HepG2 (cell line): Measurements from ENCODE around the gene RAB8A. TPM values are rescaled to one million over a fixed set of nuclear protein-coding genes. Genes with fewer than 3 reads are reported as not detected.

Experiments used
- ATAC-seq: fragments of 200-7000 bp; cut with Tn5 transposase; 3 replicates; pipeline ENCODE4 v1.9.1; 2020; ENCODE audit warnings: mild to moderate bottlenecking, moderate library complexity
- BruUV-seq: library from RNA; stranded (reverse); fragments of 400-500 nt; replicated peaks from 2 replicates; lab custom pipeline; 2021; lab: Mats Ljungman, UMichigan
- CTCF ChIA-PET: fragments of 300-600 bp; formaldehyde crosslinking; extraction: SDS; loops from one replicate; lab custom pipeline; 2021; ENCODE audit warnings: low total read pairs, inconsistent platforms, low intra/inter-chr PET ratio; lab: Yijun Ruan, JAX
- POLR2A ChIA-PET: fragments of 350-600 bp; sonication (Branson Sonifier 250); formaldehyde crosslinking; loops from one replicate; lab custom pipeline; 2020; ENCODE audit warnings: antibody characterized with exemption, inconsistent platforms; lab: Yijun Ruan, JAX
- DNase-seq: peaks from one replicate; pipeline ENCODE4 v3.0.0-alpha.2; 2015; ENCODE audit warnings: low spot score
- FAIRE-seq: peaks from 3 replicates; lab custom pipeline; 2011; peaks lifted over from hg19 to GRCh38; lab: Jason Lieb, UNC
- H2AFZ ChIP-seq: one replicate; pipeline ENCODE4 v1.6.1; 2011; ENCODE audit warnings: low read length, inconsistent platforms
- H3K27ac ChIP-seq: fragments of 300-600 bp; 3 replicates; pipeline ENCODE4 v1.8.0; 2011; ENCODE audit warnings: mixed run types, mild to moderate bottlenecking, mixed read lengths, low read length, inconsistent platforms; ENCODE audit not compliant: insufficient read depth; ENCODE audit errors: extremely low read length
- H3K27me3 ChIP-seq, 2 experiments: fragments of 200-600 bp in 1 of 2; 2 replicates in 1 of 2; 3 replicates in 1 of 2; pipeline versions ENCODE4 v1.6.0 to v1.8.0; 2011; ENCODE audit warnings: low read length in 2 of 2, mild to moderate bottlenecking in 2 of 2, moderate library complexity in 2 of 2, inconsistent platforms in 1 of 2; ENCODE audit not compliant: insufficient read depth in 2 of 2, control insufficient read depth in 1 of 2
- H3K36me3 ChIP-seq, 2 experiments: fragments of 200-600 bp in 1 of 2; replicated peaks in 1 of 2; 2 replicates in 1 of 2; 3 replicates in 1 of 2; pipeline versions ENCODE4 v1.5.1 to v1.8.0; 2011; ENCODE audit warnings: low read length in 2 of 2, inconsistent platforms in 1 of 2; ENCODE audit not compliant: insufficient read depth in 2 of 2, control insufficient read depth in 1 of 2
- H3K4me1 ChIP-seq: 2 replicates; pipeline ENCODE4 v1.5.1; 2012; ENCODE audit warnings: low read length, inconsistent platforms; ENCODE audit not compliant: insufficient read depth
- H3K4me2 ChIP-seq: 2 replicates; pipeline ENCODE4 v1.6.0; 2011; ENCODE audit warnings: low read depth, low read length, inconsistent platforms
- H3K4me3 ChIP-seq, 3 experiments: fragments of 200-600 bp in 1 of 3; sonication (generic), shearing (Covaris generic) in 1 of 3; replicated peaks in 1 of 3; 2 replicates each; pipeline ENCODE4 v1.5.1; 2011 to 2016; ENCODE audit warnings: low read length in 3 of 3, inconsistent platforms in 2 of 3, low read depth in 2 of 3, mild to moderate bottlenecking in 2 of 3, control low read depth in 1 of 3, mixed read lengths in 1 of 3; ENCODE audit not compliant: insufficient read depth in 1 of 3
- H3K79me2 ChIP-seq: one replicate; pipeline ENCODE4 v1.6.1; 2011; ENCODE audit warnings: low read length, inconsistent platforms; ENCODE audit not compliant: insufficient read depth
- H3K9ac ChIP-seq: 2 replicates; pipeline ENCODE4 v1.6.0; 2011; ENCODE audit warnings: mild to moderate bottlenecking, low read depth, low read length, inconsistent platforms; ENCODE audit not compliant: insufficient read depth
- H3K9me3 ChIP-seq: 2 replicates; pipeline ENCODE4 v1.5.1; 2012; ENCODE audit warnings: mild to moderate bottlenecking, low read length
- H4K20me1 ChIP-seq: 2 replicates; pipeline ENCODE4 v1.6.0; 2011; ENCODE audit warnings: inconsistent platforms, mild to moderate bottlenecking, low read length, moderate library complexity; ENCODE audit not compliant: insufficient read depth
- KAT7 ChIP-seq: IDR thresholded peaks from 2 replicates; pipeline ENCODE4 v1.6.1; 2018; ENCODE audit warnings: borderline replicate concordance, missing compliant biosample characterization
- KDM6A ChIP-seq: IDR thresholded peaks from 2 replicates; pipeline ENCODE4 v1.6.1; 2016; ENCODE audit warnings: low read depth
- MLXIP ChIP-seq: sonication (generic); formaldehyde crosslinking; IDR thresholded peaks from 2 replicates; pipeline ENCODE4 v1.9.0; 2021; ENCODE audit warnings: missing genetic modification reagents, borderline replicate concordance
- MTA3 ChIP-seq: sonication (generic); formaldehyde crosslinking; IDR thresholded peaks from 2 replicates; pipeline ENCODE4 v1.4.0; 2020; ENCODE audit warnings: missing genetic modification reagents
- MXD1 ChIP-seq: sonication (generic); formaldehyde crosslinking; IDR thresholded peaks from 2 replicates; pipeline ENCODE4 v1.4.0; 2020; ENCODE audit warnings: mild to moderate bottlenecking, missing genetic modification reagents
- ZBTB42 ChIP-seq: sonication (generic); formaldehyde crosslinking; IDR thresholded peaks from 2 replicates; pipeline ENCODE4 v1.5.0; 2020; ENCODE audit warnings: mild to moderate bottlenecking, missing genetic modification reagents
- ZBTB7A ChIP-seq: sonication (generic); formaldehyde crosslinking; IDR thresholded peaks from 2 replicates; pipeline ENCODE4 v1.8.0; 2022; ENCODE audit warnings: mild to moderate bottlenecking, missing genetic modification reagents
- ZNF143 ChIP-seq: sonication (generic); formaldehyde crosslinking; IDR thresholded peaks from 2 replicates; pipeline ENCODE4 v1.4.0; 2020; ENCODE audit warnings: missing genetic modification reagents
- ZNF484 ChIP-seq: sonication (generic); formaldehyde crosslinking; IDR thresholded peaks from 2 replicates; pipeline ENCODE4 v1.5.1; 2020; ENCODE audit warnings: mild to moderate bottlenecking, low read depth, missing genetic modification reagents, borderline replicate concordance
- ZNF770 ChIP-seq: sonication (generic); formaldehyde crosslinking; IDR thresholded peaks from 2 replicates; pipeline ENCODE4 v1.5.0; 2020; ENCODE audit warnings: mild to moderate bottlenecking, missing genetic modification reagents
- WGBS: methylation state at CpG from one replicate; pipeline ENCODE4 v1.1.6; 2017; ENCODE audit warnings: low lambda C conversion rate; 5-methylcytosine and 5-hydroxymethylcytosine counted together
- in situ Hi-C: cut with HindIII; loops from 2 replicates; pipeline ENCODE4 v1.10.0; 2017; ENCODE audit warnings: low pct_unique_long_range_greater_than_20kb; ENCODE audit not compliant: extremely low pct_ligation_motif_present
- intact Hi-C: fragments of 100-400 bp; cut with micrococcal nuclease; formaldehyde crosslinking; loops from one replicate; pipeline ENCODE4 v1.10.0; 2022; ENCODE audit not compliant: unreplicated experiment
- polyA plus RNA-seq, 8 experiments: library from polyadenylated mRNA; depleted of rRNA in 3 of 8; stranded (reverse) in 7 of 8; unstranded in 1 of 8; fragments of >200 nt; fragmentation: Illumina TruSeq in 4 of 8; extraction: Trizol in 4 of 8; gene quantifications; 2 replicates each; pipeline versions ENCODE4 v1.2.1 to v1.2.3, GENCODE V29; 2011 to 2016; ENCODE audit warnings: low read depth in 4 of 8, missing spikeins in 1 of 8, mixed read lengths in 1 of 8; ENCODE audit not compliant: insufficient read depth in 1 of 8
- total RNA-seq, 5 experiments: library from RNA; depleted of rRNA; stranded (reverse); fragments of >200 nt; fragmentation: Illumina TruSeq; extraction: Trizol; gene quantifications; 2 replicates each; pipeline ENCODE4 v1.2.3, GENCODE V29; 2016; ENCODE audit warnings: low read depth in 1 of 5
- TF ChIP-seq, protein P1 (sequence below): sonication (generic); formaldehyde crosslinking; IDR thresholded peaks from 2 replicates; pipeline ENCODE4 v1.4.0; 2020; ENCODE audit warnings: missing genetic modification reagents, borderline replicate concordance
- TF ChIP-seq, protein P2 (sequence below): sonication (generic); formaldehyde crosslinking; IDR thresholded peaks from 2 replicates; pipeline ENCODE4 v1.8.1; 2023; ENCODE audit warnings: mild to moderate bottlenecking, moderate library complexity, missing genetic modification reagents

RAB8A gene
- total and polyA plus RNA-seq, 2 of the 13 experiments (the other 11 are each of a cell fraction or from before 2014, with no cell fraction given) = 36.7 to 45.0 TPM

DNA sequence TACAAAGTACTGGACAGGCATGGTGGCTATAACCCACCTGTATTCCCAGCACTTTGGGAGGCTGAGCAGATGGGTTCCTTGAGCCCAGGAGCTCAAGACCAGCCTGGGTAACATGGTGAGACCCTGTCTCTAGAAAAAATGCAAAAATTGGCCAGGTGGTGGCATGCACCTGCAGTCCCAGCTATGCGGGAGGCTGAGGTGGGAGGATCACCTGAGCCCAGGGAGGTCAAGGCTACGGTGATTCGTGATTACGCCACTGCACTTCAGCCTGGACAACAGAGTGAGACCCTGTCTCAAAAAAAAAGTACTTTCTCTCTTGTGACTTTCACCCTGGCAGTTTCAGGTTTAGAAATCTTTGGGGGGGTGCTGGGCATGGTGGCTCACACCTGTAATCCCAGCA is 11.2 kb upstream of the RAB8A start:
- Histone ChIP-seq H3K4me1 (peaks cover 36% of the 10 kb centered on the region), H2AFZ (no peak overlapping the region), H3K9ac (no peak overlapping the region), H3K79me2 (no peaks in the 10 kb centered on the region), H3K4me2 (no peak overlapping the region), H3K36me3 (peaks cover 15 to 39% of the 10 kb centered on the region in 2 experiments; a peak in 4 of 5 replicates), H3K4me3 (no peak overlapping the region), H4K20me1 (no peaks in the 10 kb centered on the region), H3K27ac (no peak overlapping the region), H3K9me3 (no peaks in the 10 kb centered on the region), H3K27me3 (no peaks in the 10 kb centered on the region)
- ATAC-seq = no peak
- BruUV-seq = no TSS peak
- ChIA-PET POLR2A (no interaction called here), CTCF (no interaction called here)
- intact Hi-C loops (no loop called here), in situ Hi-C loops (no loop called here)
- no peak for FAIRE-seq
- 94% methylated on average over 4 of the region's 4 CpGs for WGBS
- DNase-seq = no peak
- TF ChIP-seq ZNF484 = no peak
- TF ChIP-seq MXD1 (CRISPR knock-in tag) = no peak
- TF ChIP-seq MLXIP (CRISPR knock-in tag) = no peak
- TF ChIP-seq KAT7 (CRISPR knock-in tag) = no peak
- no peak for TF ChIP-seq ZBTB42 (CRISPR knock-in tag)
- TF ChIP-seq MTA3 (CRISPR knock-in tag) = no peak
- TF ChIP-seq, protein P1, sequence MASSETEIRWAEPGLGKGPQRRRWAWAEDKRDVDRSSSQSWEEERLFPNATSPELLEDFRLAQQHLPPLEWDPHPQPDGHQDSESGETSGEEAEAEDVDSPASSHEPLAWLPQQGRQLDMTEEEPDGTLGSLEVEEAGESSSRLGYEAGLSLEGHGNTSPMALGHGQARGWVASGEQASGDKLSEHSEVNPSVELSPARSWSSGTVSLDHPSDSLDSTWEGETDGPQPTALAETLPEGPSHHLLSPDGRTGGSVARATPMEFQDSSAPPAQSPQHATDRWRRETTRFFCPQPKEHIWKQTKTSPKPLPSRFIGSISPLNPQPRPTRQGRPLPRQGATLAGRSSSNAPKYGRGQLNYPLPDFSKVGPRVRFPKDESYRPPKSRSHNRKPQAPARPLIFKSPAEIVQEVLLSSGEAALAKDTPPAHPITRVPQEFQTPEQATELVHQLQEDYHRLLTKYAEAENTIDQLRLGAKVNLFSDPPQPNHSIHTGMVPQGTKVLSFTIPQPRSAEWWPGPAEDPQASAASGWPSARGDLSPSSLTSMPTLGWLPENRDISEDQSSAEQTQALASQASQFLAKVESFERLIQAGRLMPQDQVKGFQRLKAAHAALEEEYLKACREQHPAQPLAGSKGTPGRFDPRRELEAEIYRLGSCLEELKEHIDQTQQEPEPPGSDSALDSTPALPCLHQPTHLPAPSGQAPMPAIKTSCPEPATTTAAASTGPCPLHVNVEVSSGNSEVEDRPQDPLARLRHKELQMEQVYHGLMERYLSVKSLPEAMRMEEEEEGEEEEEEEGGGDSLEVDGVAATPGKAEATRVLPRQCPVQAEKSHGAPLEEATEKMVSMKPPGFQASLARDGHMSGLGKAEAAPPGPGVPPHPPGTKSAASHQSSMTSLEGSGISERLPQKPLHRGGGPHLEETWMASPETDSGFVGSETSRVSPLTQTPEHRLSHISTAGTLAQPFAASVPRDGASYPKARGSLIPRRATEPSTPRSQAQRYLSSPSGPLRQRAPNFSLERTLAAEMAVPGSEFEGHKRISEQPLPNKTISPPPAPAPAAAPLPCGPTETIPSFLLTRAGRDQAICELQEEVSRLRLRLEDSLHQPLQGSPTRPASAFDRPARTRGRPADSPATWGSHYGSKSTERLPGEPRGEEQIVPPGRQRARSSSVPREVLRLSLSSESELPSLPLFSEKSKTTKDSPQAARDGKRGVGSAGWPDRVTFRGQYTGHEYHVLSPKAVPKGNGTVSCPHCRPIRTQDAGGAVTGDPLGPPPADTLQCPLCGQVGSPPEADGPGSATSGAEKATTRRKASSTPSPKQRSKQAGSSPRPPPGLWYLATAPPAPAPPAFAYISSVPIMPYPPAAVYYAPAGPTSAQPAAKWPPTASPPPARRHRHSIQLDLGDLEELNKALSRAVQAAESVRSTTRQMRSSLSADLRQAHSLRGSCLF = no peak
- TF ChIP-seq ZBTB7A = no peak
- no peak for TF ChIP-seq ZNF143 (CRISPR knock-in tag)
- peak; percentile 77 for TF ChIP-seq ZNF770 (CRISPR knock-in tag)
- TF ChIP-seq, protein P2, sequence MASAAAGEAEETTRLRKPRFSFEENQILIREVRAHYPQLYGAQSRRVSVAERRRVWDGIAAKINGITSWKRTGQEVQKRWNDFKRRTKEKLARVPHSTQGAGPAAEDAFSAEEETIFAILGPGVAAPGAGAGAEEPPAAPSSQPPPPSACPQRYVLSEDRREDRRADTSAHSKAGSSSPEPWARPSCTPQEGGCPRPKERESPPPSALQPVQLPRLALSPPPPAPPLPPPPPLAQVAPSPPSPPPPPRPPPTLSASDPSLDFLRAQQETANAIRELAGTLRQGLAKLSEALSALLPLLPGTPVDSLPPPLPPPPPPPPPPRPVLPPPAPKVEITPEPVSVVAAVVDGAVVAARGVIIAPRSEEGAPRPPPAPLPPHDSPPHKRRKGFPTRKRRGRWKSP = no peak
- TF ChIP-seq KDM6A (CRISPR knock-in tag) = no peak
